ENCODE data around the gene CFAP73.

The CFAP73 gene

GRCh38 chr12:113105606-113106271, 43.8 kb upstream of the CFAP73 start:
- TF ChIP-seq CTCF (IDR thresholded peaks at IDR 0.05; ENCODE audit: low read depth, low read length) = no peak

DNA sequence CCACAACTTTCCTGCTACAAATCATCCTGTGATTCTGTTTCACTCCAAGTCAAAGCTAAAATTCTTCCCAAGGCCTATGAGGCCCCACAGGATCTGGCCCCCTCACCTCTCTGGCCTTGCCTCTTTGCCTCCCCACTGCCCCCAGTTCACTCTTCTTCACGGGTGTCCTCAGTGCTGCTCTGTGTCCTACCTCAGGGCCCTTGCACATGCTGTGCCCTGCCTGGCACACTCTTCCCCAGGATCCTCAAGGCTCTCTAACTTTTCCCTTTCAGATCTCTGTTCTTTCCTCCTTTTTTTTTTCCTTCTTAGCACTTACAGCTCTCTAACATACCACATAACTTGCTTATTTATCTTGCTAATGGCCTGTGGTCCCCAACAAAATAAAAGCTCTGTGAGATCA, 43.2 kb upstream of the CFAP73 start:
- in situ Hi-C loops (cut with HindIII; ENCODE audit: low sequenced_read_pairs) = no loop called here
- DNase-seq (ENCODE audit: low read depth, low spot score) = no peak
- no peak overlapping the region for H3K4me3 ChIP-seq (ENCODE audit: low read depth, low read length)
- TF ChIP-seq CTCF (IDR thresholded peaks at IDR 0.05; ENCODE audit: low read depth, low read length) = no peak

More at GRCh38 chr12:113105606-113106271, 43.8 kb upstream of the CFAP73 start:
- in situ Hi-C loops (cut with HindIII; ENCODE audit: low sequenced_read_pairs) = no loop called here
- no peak for DNase-seq (ENCODE audit: low read depth, low spot score)
- H3K4me3 ChIP-seq (ENCODE audit: low read depth, low read length) = no peak overlapping the region

GRCh38 chr12:113108308-113108707, 41.2 kb upstream of the CFAP73 start:
- DNase-seq (ENCODE audit: low read depth, low spot score) = no peak
- in situ Hi-C loops (cut with HindIII; ENCODE audit: low sequenced_read_pairs) = no loop called here
- TF ChIP-seq CTCF (IDR thresholded peaks at IDR 0.05; ENCODE audit: low read depth, low read length) = no peak
- H3K4me3 ChIP-seq (ENCODE audit: low read depth, low read length) = no peak overlapping the region

DNA sequence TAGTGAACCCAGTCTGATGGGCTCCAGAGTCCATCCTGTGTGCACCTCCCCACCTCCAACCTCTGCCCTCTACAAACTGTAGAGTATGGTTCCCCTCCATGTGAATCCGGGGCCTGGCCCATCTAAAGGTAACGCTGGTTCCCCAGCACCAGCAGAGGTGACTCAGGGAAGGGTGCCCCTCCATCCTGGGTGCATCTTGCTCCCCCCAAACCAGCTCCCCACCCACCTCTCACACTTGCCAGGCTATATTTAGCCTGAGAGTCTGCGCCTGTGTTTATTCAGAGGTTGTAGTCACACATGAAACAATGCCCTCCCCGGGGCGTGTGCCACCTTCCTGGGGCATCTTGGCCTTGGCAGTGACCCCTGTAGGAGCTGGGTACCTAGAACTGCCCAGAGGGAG, 40.2 kb upstream of the CFAP73 start:
- DNase-seq (ENCODE audit: low read depth, low spot score) = no peak
- in situ Hi-C loops (cut with HindIII; ENCODE audit: low sequenced_read_pairs) = no loop called here
- TF ChIP-seq CTCF (IDR thresholded peaks at IDR 0.05; ENCODE audit: low read depth, low read length) = no peak
- no peak overlapping the region for H3K4me3 ChIP-seq (ENCODE audit: low read depth, low read length)

GRCh38 chr12:113109872-113110599, 39.5 kb upstream of the CFAP73 start:
- in situ Hi-C loops (cut with HindIII; ENCODE audit: low sequenced_read_pairs) = no loop called here
- no peak for TF ChIP-seq CTCF (IDR thresholded peaks at IDR 0.05; ENCODE audit: low read depth, low read length)
- no peak for DNase-seq (ENCODE audit: low read depth, low spot score)
- H3K4me3 ChIP-seq (ENCODE audit: low read depth, low read length) = no peak overlapping the region

DNA sequence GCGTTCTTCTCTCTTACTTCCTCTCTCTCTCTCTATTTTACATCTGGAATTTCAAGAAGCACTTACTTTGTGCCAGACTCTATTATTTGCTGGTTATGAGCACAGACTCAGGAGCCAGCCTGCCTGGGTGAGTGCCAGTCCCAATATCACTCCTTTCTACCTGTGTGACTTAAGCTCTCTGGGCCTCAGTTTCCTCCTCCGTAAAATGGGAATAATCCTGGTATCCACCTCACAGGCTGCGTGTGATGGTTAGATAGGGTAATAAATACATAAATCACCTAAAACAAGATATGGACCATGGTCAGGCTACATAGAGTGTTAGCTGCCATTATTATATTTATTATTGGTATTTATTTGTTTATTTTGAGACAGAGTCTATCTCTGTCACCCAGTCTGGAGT, 38.3 kb upstream of the CFAP73 start:
- no peak for TF ChIP-seq CTCF (IDR thresholded peaks at IDR 0.05; ENCODE audit: low read depth, low read length)
- no peak for DNase-seq (ENCODE audit: low read depth, low spot score)
- in situ Hi-C loops (cut with HindIII; ENCODE audit: low sequenced_read_pairs) = no loop called here
- no peak overlapping the region for H3K4me3 ChIP-seq (ENCODE audit: low read depth, low read length)

Data from astrocyte of the spinal cord (primary cell).